Lower leg skin (tissue), 3 donors: Measurements from ENCODE around the gene NPB.

ENCODE experiments used
- CTCF ChIP-seq, 3 donors: fragments of 450-650 bp; IDR thresholded peaks; one replicate each; pipeline ENCODE4 v1.5.1; 2016; ENCODE audit warnings: antibody characterized with exemption in 3 of 3, mild to moderate bottlenecking in 3 of 3, moderate library complexity in 2 of 3
- POLR2A ChIP-seq, 2 donors: fragments of 450-650 bp; IDR thresholded peaks; one replicate each; pipeline ENCODE4 v1.6.1; 2016 to 2017; ENCODE audit warnings: antibody characterized with exemption in 2 of 2, mild to moderate bottlenecking in 1 of 2, moderate library complexity in 1 of 2

DNA sequence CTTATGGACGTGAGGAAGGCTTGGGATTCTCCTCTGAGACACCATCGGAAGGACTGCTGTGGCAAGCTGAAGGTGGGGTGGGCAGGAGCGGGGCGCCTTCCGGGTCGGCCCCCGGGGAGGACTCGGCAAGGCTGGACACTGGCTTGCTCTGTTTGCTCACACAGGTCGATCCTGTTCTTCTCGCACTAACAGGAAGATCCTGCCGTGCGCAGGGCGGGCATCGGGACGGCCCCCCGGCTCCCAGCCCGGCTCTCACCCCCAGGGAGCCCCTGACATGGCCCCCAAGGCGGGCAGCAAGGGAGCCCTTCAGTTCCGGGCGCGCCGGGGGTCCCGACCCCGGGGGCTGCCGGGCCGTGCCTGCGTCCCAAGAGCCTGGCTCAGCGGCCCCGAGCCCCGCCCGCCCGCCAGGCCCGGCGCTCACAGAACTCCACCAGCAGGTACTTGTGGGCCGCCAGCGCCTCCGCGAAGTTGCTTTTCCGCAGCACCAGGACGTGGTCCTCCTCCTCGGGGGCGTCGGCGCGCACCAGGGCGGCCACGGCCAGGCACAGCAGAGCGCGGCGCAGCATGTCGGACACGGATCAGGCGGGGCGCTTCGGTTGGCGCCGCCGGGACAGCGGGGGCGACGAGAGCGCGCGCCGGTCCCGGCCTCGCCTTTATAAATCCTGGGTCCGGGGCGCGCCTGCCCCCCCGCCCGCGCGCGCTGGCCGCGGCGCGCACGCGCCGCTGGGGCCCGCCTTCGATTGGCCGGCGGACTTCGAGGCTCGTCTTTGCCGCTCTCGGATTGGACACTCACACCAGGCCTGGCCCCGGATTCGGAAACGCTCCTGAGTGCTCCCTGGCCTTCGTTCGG is 41.9 kb upstream of the NPB start, which contains the start of gene P4HB:
- TF ChIP-seq CTCF (IDR thresholded peaks at IDR 0.05) (no peak), POLR2A (IDR thresholded peaks at IDR 0.05) (no peak)
